Left ventricle myocardium superior (tissue), 1 donor: Measurements from ENCODE around the gene ALKBH4. TPM values are rescaled to one million over a fixed set of nuclear protein-coding genes. Genes with fewer than 3 reads are reported as not detected.
"Not testable (repeated sequence)": the region's sequence is repeated elsewhere in the genome, so short reads cannot be mapped to it uniquely, and the experiment has no call there.

ENCODE experiments used
- ATAC-seq: fragments of 200-7000 bp; cut with Tn5 transposase; one replicate; pipeline ENCODE4 v1.9.1; 2020; ENCODE audit warnings: mild to moderate bottlenecking, moderate library complexity
- DNase-seq: peaks from one replicate; pipeline ENCODE4 v3.0.0-alpha.2; 2020
- intact Hi-C: fragments of 100-400 bp; cut with micrococcal nuclease; formaldehyde crosslinking; loops from one replicate; pipeline ENCODE4 v1.11.0; 2022
- total RNA-seq: library from RNA; stranded (reverse); fragmentation: NEBNext Ultra II Directional; extraction: Animal tissue kit (Norgen Biotek cat#: 25700); gene quantifications from one replicate; pipeline ENCODE4 v1.2.1, GENCODE V29; 2021
- donor health status: DM: no; HTN: yes; CAD: no; lungs with severe emphysema.

Gene ALKBH4
- total RNA-seq, 1 donor from 2014 or later, result 4.5 TPM

DNA sequence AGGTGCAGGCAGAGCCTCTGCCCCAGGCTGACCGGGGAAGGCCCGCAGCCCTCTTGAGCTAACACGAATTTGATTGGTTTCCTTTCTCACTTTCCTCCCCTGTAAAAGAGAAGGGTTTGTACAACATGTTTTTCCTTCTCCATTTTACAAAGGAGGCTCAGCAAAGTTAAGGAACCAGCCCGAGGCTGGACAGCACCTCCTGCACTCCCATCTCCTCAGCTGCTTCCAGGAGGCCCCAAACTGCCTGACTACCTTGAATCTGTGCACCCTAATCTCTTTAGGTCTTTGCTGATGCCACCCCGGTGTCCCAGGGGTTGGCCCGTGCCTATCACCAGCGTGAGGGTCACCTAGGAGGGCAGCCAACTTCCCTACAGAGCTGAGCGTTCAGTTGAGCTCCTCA, 4.2 kb downstream of the ALKBH4 start:
- intact Hi-C loops, result no loop called here
- ATAC-seq, result no peak

GRCh38 chr7:102459221-102459844, 5.3 kb downstream of the ALKBH4 start:
- DNase-seq (no peak), ATAC-seq (no peak)
- intact Hi-C loops, result no loop called here

More for the DNA sequence above, 4.2 kb downstream of the ALKBH4 start:
- no peak for DNase-seq

DNA sequence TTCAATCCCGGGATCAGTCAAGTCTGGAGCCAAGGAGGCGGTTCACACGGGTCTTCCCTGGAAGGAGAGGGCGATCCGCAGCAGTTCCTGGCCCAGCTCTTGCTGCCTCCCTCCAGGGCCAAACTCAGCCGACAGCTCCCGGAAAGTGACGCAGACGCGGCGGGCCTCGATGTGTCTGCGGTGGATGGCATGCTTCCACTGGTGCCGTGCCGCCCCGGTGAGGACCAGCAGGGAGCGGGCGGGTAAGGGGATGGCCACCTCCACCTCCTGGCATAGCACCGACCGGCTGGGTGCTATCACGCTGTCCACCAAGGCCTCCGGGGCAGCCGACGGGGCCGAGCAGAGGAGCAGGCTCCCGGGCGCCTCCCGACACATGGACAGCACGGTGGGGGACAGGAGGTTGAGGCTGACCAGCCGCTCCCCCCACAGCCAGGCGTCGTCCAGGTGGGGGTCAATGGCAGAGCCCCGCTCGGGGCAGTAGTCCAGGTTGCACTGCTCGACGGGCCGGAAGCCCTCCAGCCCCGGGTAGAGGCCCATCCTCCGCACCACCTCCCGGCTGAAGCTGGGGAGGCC, 7.2 kb downstream of the ALKBH4 start:
- intact Hi-C loops, result no loop called here
- ATAC-seq, result no peak
- no peak for DNase-seq

- no peak for DNase-seq
- intact Hi-C loops, result no loop called here
- ATAC-seq, result no peak
Measured at GRCh38 chr7:102456327-102456726, 8.3 kb downstream of the ALKBH4 start.

GRCh38 chr7:102455596-102455995, 9.1 kb downstream of the ALKBH4 start:
- DNase-seq (no peak), ATAC-seq (no peak)
- intact Hi-C loops, result no loop called here

DNA sequence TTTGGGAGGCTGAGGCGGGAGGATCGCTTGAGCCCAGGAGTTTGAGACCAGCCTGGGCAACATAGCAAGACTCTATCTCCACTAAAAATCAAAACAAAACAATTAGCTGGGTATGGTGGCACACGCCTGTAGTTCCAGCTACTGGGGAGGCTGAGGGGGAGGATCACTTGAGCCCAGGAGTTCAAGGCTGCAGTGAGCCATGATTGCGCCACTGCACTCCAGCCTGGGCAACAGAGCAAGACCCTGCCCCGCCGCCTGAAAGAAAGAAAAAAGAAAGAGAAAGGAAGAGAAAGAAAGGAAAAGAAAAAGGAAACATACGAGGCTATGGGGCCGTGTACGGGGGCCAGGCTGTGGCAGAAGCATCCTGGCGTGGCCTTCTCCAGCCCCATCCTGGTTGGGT, 9.7 kb downstream of the ALKBH4 start:
- intact Hi-C loops, ATAC-seq, DNase-seq: not testable (repeated sequence)

DNA sequence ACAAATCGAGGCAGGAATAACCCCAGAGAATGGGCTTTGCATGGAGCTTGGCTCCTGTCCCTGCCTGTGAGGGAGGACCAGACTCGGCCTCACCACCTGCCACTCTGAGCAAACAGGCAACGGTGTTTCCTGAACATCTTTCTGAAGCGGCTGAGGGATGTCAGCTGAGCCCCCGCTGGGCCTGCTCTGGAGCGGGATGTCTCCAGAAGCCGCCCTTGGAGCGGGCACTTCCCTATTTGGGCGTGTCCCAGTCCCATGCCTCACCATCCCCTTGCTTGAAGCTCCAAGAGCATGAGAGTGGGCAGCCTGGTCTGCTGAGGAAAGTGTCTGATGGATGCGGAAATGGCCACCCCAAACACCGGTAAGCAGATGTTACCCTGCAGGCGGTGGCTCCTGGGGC, 10.2 kb downstream of the ALKBH4 start:
- ATAC-seq (no peak), DNase-seq (no peak)
- intact Hi-C loops, result no loop called here

- intact Hi-C loops, result no loop called here
- ATAC-seq, result peak; percentile 71
- peak; percentile 36 for DNase-seq
Measured at GRCh38 chr7:102453319-102453718, 11.3 kb downstream of the ALKBH4 start.

GRCh38 chr7:102452451-102452850, 12.2 kb downstream of the ALKBH4 start:
- DNase-seq, result no peak
- ATAC-seq, result no peak
- intact Hi-C loops, result no loop called here

GRCh38 chr7:102451371-102452054, 13.2 kb downstream of the ALKBH4 start:
- no peak for ATAC-seq
- DNase-seq, result no peak
- intact Hi-C loops, result no loop called here

- DNase-seq (no peak), ATAC-seq (no peak)
- intact Hi-C loops, result no loop called here
Measured at GRCh38 chr7:102450242-102450641, 14.4 kb downstream of the ALKBH4 start.

DNA sequence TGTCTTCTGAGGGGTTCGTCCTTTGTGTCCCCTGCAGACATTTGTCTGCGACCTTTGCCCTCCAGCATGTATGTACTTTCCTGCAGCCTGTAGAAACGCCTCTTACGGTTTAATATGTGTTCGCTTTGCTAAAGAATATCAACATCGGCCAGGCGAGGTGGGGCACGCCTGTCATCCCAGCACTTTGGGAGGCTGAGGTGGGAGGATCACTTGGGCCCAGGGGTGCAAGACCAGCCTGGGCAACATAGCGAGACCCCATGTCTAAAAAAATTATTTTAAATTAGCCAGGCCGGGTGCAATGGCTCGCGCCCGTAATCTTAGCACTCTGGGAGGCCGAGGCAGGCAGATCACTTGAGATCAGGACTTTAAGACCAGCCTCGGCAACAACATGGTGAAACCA, 15.5 kb downstream of the ALKBH4 start:
- ATAC-seq (no peak), DNase-seq (no peak)
- intact Hi-C loops, result no loop called here

- ATAC-seq (no peak), DNase-seq (no peak)
- intact Hi-C loops, result no loop called here
Measured at GRCh38 chr7:102447311-102447710, 17.4 kb downstream of the ALKBH4 start.

GRCh38 chr7:102446387-102447156, 18.1 kb downstream of the ALKBH4 start:
- intact Hi-C loops, result no loop called here
- ATAC-seq, result no peak
- DNase-seq, result no peak

DNA sequence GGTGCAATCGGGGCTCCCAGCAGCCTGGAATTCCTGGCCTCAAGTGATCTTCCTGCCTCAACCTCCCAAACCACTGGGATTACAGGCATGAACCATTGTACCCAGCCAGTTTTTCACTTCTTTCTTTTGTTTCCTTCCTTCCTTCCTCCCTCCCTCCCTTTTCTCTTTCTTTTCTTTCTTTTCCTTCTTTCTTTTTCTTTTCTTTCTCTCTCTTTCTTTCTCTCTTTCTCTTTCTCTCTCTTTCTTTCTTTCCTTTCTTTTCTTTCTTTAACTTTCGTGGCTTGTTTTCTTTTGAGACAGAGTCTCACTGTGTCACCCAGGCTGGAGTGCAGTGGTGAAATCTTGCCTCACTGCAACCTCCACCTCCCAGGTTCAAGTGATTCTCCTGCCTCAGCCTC, 19.0 kb downstream of the ALKBH4 start:
- intact Hi-C loops, result no loop called here
- DNase-seq, result no peak
- ATAC-seq, result no peak

DNA sequence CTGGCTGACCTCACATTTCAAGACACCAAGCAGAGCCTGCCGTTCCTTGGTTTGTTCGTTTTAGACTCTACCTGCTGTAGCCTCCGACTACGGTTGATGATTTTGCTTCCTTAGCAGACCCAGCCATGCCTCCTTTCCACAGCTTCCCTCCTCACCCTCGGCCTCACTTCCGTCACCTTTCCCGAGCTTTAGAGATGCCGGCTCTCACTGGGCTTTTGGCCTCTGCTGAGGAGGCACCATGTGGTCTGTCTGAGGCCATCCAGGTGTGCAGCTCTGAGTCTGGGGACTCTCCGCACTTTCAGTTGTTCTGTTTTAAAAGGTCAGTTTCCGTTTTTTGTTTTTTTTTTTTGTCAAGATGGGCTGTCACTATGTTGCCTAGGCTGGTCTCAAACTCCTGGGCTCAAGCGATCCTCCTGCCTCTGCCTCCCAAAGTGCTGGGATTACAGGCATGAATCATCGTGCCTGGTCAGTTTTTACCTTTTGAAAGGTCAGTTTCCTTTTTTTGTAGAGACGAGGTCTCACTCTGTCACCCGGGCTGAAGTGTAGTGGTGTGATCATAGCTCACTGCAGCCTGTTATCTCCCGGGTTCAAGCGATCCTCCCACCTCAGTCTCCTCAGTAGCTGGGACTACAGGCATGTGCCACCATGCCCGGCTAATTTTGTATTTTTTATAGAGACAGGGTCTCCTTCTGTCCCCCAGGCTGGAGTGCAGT, 19.5 kb downstream of the ALKBH4 start:
- ATAC-seq, result no peak
- intact Hi-C loops, result no loop called here
- DNase-seq, result no peak

DNA sequence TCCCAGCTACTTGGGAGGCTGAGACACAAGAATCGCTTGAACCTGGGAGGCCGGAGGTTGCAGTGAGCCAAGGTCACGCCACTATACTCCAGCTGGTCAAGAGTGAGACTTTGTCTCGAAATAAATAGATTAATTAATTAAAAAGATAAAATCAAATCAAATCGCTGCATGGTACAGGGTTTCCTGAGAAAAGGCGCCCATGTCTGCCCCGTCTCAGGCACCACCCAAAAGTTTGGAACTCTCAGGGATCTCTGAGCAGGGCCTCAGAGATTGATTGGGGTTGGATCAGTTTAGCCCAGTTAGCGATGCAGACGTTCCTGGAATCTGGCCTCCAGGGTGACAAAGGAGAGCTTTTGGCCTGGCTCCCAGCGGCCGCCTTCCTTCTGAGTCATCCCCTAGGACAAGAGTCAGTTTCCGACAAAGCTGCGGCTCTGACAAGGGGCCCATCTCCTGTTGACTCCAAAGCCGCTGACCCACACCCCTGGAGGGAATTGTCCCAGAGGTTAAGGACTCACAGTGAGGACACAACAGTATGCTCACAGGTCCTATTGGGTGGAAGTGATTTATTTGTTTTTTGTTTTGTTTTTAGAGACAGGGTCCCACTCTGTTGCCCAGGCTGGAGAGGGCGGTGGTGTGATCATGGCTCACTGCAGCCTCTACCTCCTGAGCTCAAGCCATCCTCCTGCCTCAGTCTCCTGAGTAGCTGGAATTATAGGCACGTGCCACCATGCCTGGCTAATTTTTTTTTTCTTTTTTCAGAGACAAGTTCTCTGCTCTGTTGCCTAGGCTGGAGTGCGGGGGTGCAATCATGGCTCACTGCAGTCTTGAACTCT, 24.5 kb downstream of the ALKBH4 start:
- intact Hi-C loops, result no loop called here
- peak; percentile 85 for ATAC-seq
- DNase-seq, result peak; percentile 77

- ATAC-seq, result no peak
Measured at GRCh38 chr7:102436118-102436517, 28.5 kb downstream of the ALKBH4 start.

DNA sequence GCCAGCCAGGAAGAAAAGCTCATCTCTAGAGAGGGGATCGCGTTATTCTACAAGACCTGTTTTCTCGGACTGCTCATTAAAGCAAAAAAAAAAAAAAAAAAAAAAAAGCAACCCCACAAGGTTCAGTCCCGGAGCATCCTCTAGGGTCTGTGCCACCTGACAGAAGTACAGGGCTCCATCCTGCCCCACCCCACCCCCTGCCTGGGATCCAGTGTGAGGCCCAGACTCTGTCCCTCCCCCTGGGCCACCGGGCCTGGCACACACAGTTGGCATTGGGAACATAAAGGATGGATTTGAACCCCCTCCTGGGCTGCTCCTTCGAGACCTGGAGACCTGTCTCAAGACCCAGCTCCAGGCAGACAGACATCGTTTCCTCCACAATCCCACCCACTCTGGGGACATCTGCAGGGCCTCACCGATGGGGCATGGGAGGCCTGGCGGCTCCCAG, 30.6 kb downstream of the ALKBH4 start:
- ATAC-seq (no peak), DNase-seq (no peak)
- intact Hi-C loops, result no loop called here

More at GRCh38 chr7:102436118-102436517, 28.5 kb downstream of the ALKBH4 start:
- intact Hi-C loops, result no loop called here
- no peak for DNase-seq
